HAP-1 (cell line): ENCODE measurements around the gene RAB11FIP4.
"Not testable (repeated sequence)": the region's sequence is repeated elsewhere in the genome, so short reads cannot be mapped to it uniquely, and the experiment has no call there.

Experiments
- DNase-seq, 2 experiments: peaks; one replicate each; pipeline ENCODE4 v3.0.0-alpha.2; 2016 to 2020; ENCODE audit warnings: low spot score in 2 of 2
- H3K27me3 ChIP-seq: fragments of 250-450 bp; sonication (Bioruptor Pico); 2 replicates; pipeline ENCODE4 v1.5.1; 2020; ENCODE audit warnings: low read depth, mild to moderate bottlenecking, moderate library complexity
- H3K36me3 ChIP-seq: fragments of 250-450 bp; sonication (Bioruptor Pico); replicated peaks from 2 replicates; pipeline ENCODE4 v1.5.1; 2020; ENCODE audit warnings: mild to moderate bottlenecking
- H3K4me1 ChIP-seq: fragments of 250-450 bp; sonication (Bioruptor Pico); 2 replicates; pipeline ENCODE4 v1.5.1; 2020; ENCODE audit warnings: mild to moderate bottlenecking
- H3K4me3 ChIP-seq: fragments of 250-450 bp; sonication (Bioruptor Pico); 2 replicates; pipeline ENCODE4 v1.5.1; 2020; ENCODE audit warnings: mild to moderate bottlenecking, moderate library complexity
- H3K9me3 ChIP-seq: fragments of 250-450 bp; sonication (Bioruptor Pico); 2 replicates; pipeline ENCODE4 v1.5.1; 2020; ENCODE audit warnings: mild to moderate bottlenecking, moderate library complexity
- in situ Hi-C: fragments of 300-500 bp; cut with MboI; formaldehyde crosslinking; loops from 3 replicates; pipeline ENCODE4 v1.14.3; 2020; ENCODE audit warnings: low sequenced_read_pairs, inconsistent platforms, mixed read lengths

The RAB11FIP4 gene

GRCh38 chr17:31378638-31379037 is 12.8 kb upstream of the RAB11FIP4 start:
- in situ Hi-C loops: no loop called here
- H3K36me3 ChIP-seq: no peaks in the 10 kb centered on the region; the same call in none of the 2 replicates
- H3K4me1 ChIP-seq: peaks cover 27% of the 10 kb centered on the region
- no peaks in the 10 kb centered on the region for H3K9me3 ChIP-seq
- no peak for DNase-seq
- H3K27me3 ChIP-seq: no peaks in the 10 kb centered on the region
- no peak overlapping the region for H3K4me3 ChIP-seq

GRCh38 chr17:31379597-31380205 is 11.8 kb upstream of the RAB11FIP4 start:
- Histone ChIP-seq H3K4me3 (no peak overlapping the region), H3K4me1 (peaks cover 31% of the 10 kb centered on the region), H3K27me3 (no peaks in the 10 kb centered on the region), H3K36me3 (no peaks in the 10 kb centered on the region; the same call in 1 of the 2 replicates), H3K9me3 (no peaks in the 10 kb centered on the region)
- in situ Hi-C loops: no loop called here
- DNase-seq: no peak

GRCh38 chr17:31381165-31381668 is 10.3 kb upstream of the RAB11FIP4 start:
- Histone ChIP-seq H3K36me3 (no peaks in the 10 kb centered on the region; the same call in 1 of the 2 replicates), H3K27me3 (no peaks in the 10 kb centered on the region), H3K4me1 (peaks cover 31% of the 10 kb centered on the region), H3K4me3 (no peak overlapping the region), H3K9me3 (no peaks in the 10 kb centered on the region)
- DNase-seq: peak; percentile 64 to 98
- in situ Hi-C loops: no loop called here

DNA sequence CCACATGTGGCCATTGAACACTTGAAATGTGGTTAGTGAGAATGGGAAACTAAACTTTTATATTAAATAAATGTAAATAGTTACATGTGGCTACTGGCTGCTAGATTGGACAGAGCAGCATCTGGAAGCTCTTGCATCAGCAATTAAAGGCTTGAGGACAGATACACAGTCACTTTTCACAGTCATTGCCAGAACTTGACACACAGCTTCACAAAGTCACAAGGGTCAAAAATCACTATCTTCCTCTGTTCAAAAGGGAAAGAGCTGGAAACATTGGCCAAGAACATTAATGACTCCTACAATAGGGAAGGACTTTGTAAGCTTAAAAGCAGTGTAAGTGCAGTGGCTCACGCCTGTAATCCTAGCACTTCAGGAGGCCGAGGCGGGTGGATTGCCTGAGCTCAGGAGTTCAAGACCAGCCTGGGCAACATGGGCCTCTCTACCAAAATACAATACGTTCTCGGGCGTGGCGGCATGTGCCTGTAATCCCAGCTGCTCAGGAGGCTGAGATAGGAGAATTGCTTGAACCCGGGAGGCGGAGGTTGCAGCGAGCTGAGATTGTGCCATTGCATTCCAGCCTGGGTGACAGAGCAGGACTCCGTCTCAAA is 8.7 kb upstream of the RAB11FIP4 start:
- H3K4me1 ChIP-seq: peaks cover 31% of the 10 kb centered on the region
- in situ Hi-C loops, H3K9me3 ChIP-seq: not testable (repeated sequence)

DNA sequence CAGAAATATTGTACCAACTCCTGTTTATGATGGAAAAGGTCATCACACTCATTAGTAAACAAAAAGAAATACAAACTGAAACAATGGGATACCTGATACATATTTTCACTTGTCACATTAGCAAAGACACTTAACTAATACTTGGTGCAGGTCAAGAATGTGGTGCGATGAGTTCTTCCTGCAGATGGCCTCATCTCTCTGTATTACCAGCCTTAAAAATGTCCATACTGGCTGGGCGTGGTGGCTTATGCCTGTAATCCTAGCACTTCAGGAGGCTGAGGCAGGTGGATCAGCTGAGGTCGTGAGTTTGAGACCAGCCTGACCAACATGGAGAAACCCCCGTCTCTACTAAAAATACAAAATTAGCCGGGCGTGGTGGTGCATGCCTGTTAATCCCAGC is 8.0 kb upstream of the RAB11FIP4 start:
- H3K4me3 ChIP-seq, H3K36me3 ChIP-seq, H3K27me3 ChIP-seq, in situ Hi-C loops, DNase-seq, H3K9me3 ChIP-seq: not testable (repeated sequence)
- H3K4me1 ChIP-seq: peaks cover 31% of the 10 kb centered on the region

More for the DNA sequence above, 8.7 kb upstream of the RAB11FIP4 start:
- not testable (repeated sequence) for DNase-seq, H3K27me3 ChIP-seq, H3K36me3 ChIP-seq, H3K4me3 ChIP-seq

DNA sequence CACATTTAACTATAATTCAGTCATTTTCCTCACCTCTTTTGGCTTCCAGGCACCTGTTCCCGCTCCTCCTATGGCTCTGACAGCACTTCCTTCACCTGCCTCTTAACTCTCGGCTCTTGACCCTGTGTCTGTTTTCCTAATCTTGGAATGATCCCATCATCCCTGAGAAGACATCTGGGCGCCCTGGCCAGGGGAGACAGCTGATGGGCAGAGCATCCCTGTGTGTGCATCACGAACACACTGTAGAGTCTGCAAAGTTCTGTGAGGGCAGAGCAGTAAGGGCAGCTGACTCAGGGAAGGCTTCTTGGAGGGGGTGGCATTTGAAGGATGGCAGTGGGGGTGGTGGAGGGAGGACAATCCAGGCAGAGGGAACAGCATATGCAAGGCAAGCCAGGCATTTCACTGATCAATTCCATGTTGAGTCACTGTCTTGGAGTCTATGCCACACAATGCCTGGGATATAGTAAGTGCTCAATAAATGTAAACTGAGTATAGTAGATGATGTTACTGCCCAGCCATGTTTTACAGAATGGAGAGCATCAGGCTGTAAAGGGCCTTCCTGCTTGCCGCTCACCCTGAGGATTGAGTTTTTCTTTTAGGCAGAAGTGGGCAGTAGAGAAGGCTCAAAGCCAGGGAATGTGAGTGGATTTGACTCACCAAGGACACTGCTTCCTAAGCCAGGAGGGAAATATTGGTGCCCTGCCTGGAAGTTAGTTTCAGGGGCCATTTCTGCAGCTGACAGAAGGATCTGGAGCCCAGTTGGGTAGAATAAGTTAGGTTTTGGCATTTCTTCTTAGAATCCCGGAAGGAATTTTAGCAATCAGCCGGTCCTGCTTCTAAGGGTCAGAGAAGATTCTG is 5.8 kb upstream of the RAB11FIP4 start:
- no peaks in the 10 kb centered on the region for H3K9me3 ChIP-seq
- no peaks in the 10 kb centered on the region for H3K27me3 ChIP-seq
- in situ Hi-C loops: no loop called here
- no peak for DNase-seq
- peaks cover 23% of the 10 kb centered on the region for H3K4me1 ChIP-seq
- H3K4me3 ChIP-seq: no peak overlapping the region
- no peaks in the 10 kb centered on the region; the same call in 1 of the 2 replicates for H3K36me3 ChIP-seq

DNA sequence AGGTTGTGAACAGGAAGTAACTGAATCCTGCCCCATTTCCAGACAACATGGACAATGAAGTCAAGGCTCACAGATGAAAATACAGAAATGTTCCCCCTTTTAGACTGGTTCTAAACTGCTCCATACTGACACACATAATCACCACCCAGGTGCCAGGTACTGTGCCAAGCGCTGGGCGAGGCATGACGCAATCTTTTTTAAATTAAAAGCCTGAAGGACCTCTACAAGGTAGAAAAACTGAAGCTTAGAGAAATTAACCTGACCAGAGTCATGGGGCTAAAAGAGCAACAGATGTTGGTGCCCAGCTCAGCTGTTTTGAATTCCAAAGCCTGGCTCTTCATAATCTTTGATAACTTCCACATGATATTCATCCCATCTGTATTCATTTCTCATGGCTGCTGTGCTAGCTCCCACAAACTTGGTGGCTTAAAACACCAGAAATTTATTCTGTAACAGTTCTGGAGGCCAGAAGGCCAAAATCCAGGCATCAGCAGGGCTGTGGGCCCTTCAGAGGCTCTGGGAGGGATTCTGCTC is 4.9 kb upstream of the RAB11FIP4 start:
- H3K27me3 ChIP-seq: no peaks in the 10 kb centered on the region
- in situ Hi-C loops: no loop called here
- no peaks in the 10 kb centered on the region for H3K9me3 ChIP-seq
- peaks cover 17% of the 10 kb centered on the region for H3K4me1 ChIP-seq
- no peak overlapping the region for H3K4me3 ChIP-seq
- no peak for DNase-seq
- H3K36me3 ChIP-seq: no peaks in the 10 kb centered on the region; the same call in 1 of the 2 replicates

- DNase-seq: no peak
- Histone ChIP-seq H3K4me1 (peaks cover 9% of the 10 kb centered on the region), H3K27me3 (no peaks in the 10 kb centered on the region), H3K4me3 (no peak overlapping the region), H3K9me3 (no peaks in the 10 kb centered on the region), H3K36me3 (no peaks in the 10 kb centered on the region; the same call in 1 of the 2 replicates)
- in situ Hi-C loops: no loop called here
Observed at GRCh38 chr17:31387438-31387837, 4.0 kb upstream of the RAB11FIP4 start.

DNA sequence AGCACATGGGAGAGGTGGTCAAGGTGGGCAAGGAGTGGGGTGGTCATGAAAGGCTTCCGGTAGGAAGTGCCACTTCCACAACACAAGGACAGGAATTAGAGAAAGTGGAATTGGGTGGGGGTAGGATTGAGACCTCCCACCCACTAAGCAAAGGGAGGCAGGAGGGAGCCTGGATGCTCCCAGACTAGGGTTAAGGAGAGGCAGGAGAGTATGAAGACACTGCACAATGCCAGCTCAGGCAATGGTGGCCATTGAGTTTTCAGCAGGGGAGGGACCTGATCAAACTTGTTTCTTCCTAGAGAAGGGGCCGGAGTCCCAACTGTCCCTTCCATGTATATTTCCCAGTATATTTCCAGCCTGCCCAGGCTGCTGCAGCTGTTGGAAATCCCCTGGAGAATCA is 3.1 kb upstream of the RAB11FIP4 start:
- no peak overlapping the region for H3K4me3 ChIP-seq
- H3K27me3 ChIP-seq: no peaks in the 10 kb centered on the region
- no peaks in the 10 kb centered on the region for H3K9me3 ChIP-seq
- DNase-seq: no peak
- H3K36me3 ChIP-seq: no peaks in the 10 kb centered on the region
- peaks cover 4% of the 10 kb centered on the region; the same call in 1 of the 2 replicates for H3K4me1 ChIP-seq
- in situ Hi-C loops: no loop called here

DNA sequence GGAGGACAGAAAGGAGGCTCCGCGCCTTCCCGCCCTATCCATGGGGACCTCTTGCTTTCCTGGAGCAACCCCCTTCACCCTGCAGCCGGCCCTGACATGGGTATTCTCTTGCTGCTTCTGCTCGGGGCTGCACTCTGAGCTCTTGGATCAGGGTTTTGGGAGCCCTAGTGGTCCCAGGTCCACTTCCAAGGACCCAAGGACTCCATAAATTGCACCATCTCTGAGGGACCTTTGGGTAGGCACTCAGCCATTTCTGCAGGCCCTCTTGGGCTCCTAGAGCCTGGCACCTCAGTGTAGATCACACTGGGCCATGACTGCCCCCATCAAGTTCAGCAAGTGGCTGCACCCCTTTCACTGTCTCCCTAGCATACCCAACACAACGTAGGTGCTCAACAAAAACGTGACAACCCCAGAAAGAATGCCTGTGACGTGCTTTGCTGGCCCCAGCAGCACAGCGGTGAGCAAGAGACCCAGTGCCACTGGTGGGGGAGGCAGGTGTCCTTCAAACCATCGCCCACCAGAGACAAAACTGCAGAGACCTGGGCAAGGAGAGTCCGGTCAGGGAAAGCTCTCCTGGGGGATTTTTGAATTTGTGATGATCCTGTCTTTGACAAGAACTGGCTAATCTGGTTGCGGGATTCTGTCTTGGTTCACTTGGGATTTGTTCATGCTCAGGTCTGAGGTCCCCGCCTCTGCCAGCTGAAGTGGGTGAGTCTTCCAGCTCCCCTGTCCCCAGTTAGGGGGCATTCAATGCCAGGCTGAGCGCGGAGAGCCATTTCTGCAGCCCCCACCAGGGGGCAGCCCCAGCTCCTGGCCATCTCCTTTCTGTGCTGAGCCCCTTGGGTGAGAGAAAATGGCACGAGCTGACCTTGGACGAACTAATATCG is 2.5 kb upstream of the RAB11FIP4 start:
- no peaks in the 10 kb centered on the region for H3K9me3 ChIP-seq
- no peaks in the 10 kb centered on the region for H3K36me3 ChIP-seq
- H3K4me1 ChIP-seq: peaks cover 3% of the 10 kb centered on the region; the same call in 1 of the 2 replicates
- in situ Hi-C loops: no loop called here
- H3K27me3 ChIP-seq: no peaks in the 10 kb centered on the region
- peak in 1 of 2 experiments; percentile 69 for DNase-seq
- H3K4me3 ChIP-seq: no peak overlapping the region

DNA sequence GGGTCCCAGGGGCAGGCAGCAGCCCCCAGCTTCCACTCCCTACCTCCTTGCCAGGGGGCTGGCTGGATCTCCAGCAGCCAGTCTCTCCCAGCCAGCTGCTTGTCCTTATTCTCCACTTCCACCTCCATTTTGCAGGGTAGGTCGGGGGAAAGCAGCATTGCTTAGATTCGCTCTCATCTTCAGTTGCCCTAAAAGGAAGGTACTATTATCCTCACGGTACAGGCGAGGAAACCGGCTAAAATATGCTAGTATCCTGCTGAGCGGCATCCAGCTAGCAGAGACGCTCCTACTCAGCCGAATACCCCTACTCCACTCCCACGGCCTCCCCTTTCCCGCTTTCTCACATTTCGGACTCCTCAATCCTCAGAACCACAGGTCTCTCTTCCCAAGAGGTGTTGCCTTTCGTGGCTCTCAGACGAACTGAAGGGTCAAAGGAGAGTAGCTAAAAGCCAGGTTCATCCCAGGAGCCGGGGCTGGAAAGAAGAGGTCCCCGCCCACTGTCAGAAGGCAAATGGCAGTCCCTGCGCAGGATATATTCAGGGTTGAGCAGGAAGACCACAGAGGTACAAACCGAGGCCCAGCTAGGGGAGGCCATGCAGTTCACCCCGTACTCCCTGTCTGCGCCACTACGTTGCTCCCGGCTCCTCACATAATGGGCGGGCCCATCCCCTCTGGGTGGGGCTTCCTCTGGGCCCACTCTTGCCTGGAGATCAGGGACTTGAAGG is 1.7 kb upstream of the RAB11FIP4 start:
- H3K27me3 ChIP-seq: no peaks in the 10 kb centered on the region
- H3K9me3 ChIP-seq: no peaks in the 10 kb centered on the region
- in situ Hi-C loops: no loop called here
- no peak for DNase-seq
- no peaks in the 10 kb centered on the region for H3K4me1 ChIP-seq
- H3K36me3 ChIP-seq: no peaks in the 10 kb centered on the region
- no peak overlapping the region for H3K4me3 ChIP-seq

GRCh38 chr17:31390426-31390747 is 1.1 kb upstream of the RAB11FIP4 start:
- Histone ChIP-seq H3K4me3 (no peak overlapping the region), H3K9me3 (no peaks in the 10 kb centered on the region), H3K27me3 (no peaks in the 10 kb centered on the region), H3K4me1 (no peaks in the 10 kb centered on the region), H3K36me3 (no peaks in the 10 kb centered on the region)
- no peak for DNase-seq
- in situ Hi-C loops: no loop called here
